ENCODE data around the gene MGAT5.

- TF ChIP-seq EZH2 (IDR thresholded peaks at IDR 0.05; ENCODE audit: borderline replicate concordance, low read length) (no peak), CTCF (IDR thresholded peaks at IDR 0.05; ENCODE audit: low read length) (no peak)
Measured at GRCh38 chr2:134271758-134272157, 17.9 kb downstream of the MGAT5 start.
